Activated naive CD8-positive, alpha-beta T cell (primary cell): ENCODE results near the gene PPFIBP1.

Source experiments
- H3K27ac Mint-ChIP-seq: one replicate; pipeline ENCODE4 v1.8.0; 2021; ENCODE audit warnings: mixed read lengths
- H3K27me3 Mint-ChIP-seq: one replicate; pipeline ENCODE4 v1.8.0; 2021; ENCODE audit warnings: mixed read lengths
- H3K36me3 Mint-ChIP-seq: one replicate; pipeline ENCODE4 v1.8.0; 2021; ENCODE audit warnings: mixed read lengths
- H3K4me1 Mint-ChIP-seq: one replicate; pipeline ENCODE4 v1.8.0; 2021; ENCODE audit warnings: low read depth, mixed read lengths
- H3K4me3 Mint-ChIP-seq: one replicate; pipeline ENCODE4 v1.8.0; 2021; ENCODE audit warnings: mild to moderate bottlenecking, mixed read lengths
- H3K9me3 Mint-ChIP-seq: one replicate; pipeline ENCODE4 v1.8.0; 2021; ENCODE audit warnings: low read depth, mixed read lengths

The PPFIBP1 gene

GRCh38 chr12:27504507-27504906 is 19.5 kb upstream of the PPFIBP1 start:
- H3K36me3 Mint-ChIP-seq: peaks cover 5% of the 10 kb centered on the region
- H3K9me3 Mint-ChIP-seq: peaks cover 3% of the 10 kb centered on the region
- peaks cover 14% of the 10 kb centered on the region for H3K4me1 Mint-ChIP-seq
- H3K27me3 Mint-ChIP-seq: peaks cover 1% of the 10 kb centered on the region
- H3K4me3 Mint-ChIP-seq: no peak overlapping the region
- no peak overlapping the region for H3K27ac Mint-ChIP-seq

DNA sequence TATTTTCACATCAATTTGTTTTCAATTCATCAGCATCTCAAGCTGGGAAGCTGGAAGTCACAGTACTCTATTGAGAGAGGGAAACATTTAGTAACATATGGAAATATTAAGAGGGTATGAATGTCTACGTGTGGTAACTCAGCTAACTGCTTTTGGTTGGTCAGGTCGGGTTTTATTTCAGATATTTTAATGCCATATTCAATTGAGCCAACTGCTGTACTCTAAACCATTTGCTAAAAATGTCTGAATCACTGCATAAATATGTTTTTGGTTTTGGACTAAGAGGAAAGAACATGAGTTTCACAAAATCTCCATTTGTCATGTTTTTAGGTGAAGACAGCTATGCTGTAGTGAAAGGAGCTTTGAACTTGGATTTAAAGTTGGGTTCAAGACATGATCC is 18.9 kb upstream of the PPFIBP1 start:
- H3K9me3 Mint-ChIP-seq: peaks cover 3% of the 10 kb centered on the region
- H3K36me3 Mint-ChIP-seq: peaks cover 5% of the 10 kb centered on the region
- no peak overlapping the region for H3K27ac Mint-ChIP-seq
- H3K4me1 Mint-ChIP-seq: peaks cover 14% of the 10 kb centered on the region
- H3K27me3 Mint-ChIP-seq: peaks cover 1% of the 10 kb centered on the region
- no peak overlapping the region for H3K4me3 Mint-ChIP-seq

GRCh38 chr12:27505761-27506160 is 18.2 kb upstream of the PPFIBP1 start:
- Mint-ChIP-seq H3K4me3 (no peak overlapping the region), H3K27me3 (peaks cover 1% of the 10 kb centered on the region), H3K9me3 (peaks cover 3% of the 10 kb centered on the region), H3K4me1 (peaks cover 14% of the 10 kb centered on the region), H3K36me3 (peaks cover 5% of the 10 kb centered on the region), H3K27ac (no peak overlapping the region)

GRCh38 chr12:27506645-27507189 is 17.3 kb upstream of the PPFIBP1 start:
- Mint-ChIP-seq H3K4me1 (peaks cover 10% of the 10 kb centered on the region), H3K27me3 (peaks cover 1% of the 10 kb centered on the region), H3K4me3 (no peak overlapping the region), H3K36me3 (peaks cover 5% of the 10 kb centered on the region), H3K27ac (no peak overlapping the region), H3K9me3 (peaks cover 3% of the 10 kb centered on the region)

GRCh38 chr12:27508736-27509431 is 15.1 kb upstream of the PPFIBP1 start:
- peaks cover 1% of the 10 kb centered on the region for H3K27me3 Mint-ChIP-seq
- H3K4me3 Mint-ChIP-seq: no peak overlapping the region
- no peaks in the 10 kb centered on the region for H3K4me1 Mint-ChIP-seq

GRCh38 chr12:27511031-27511722 is 12.8 kb upstream of the PPFIBP1 start:
- Mint-ChIP-seq H3K27me3 (peaks cover 1% of the 10 kb centered on the region), H3K4me1 (no peaks in the 10 kb centered on the region), H3K27ac (no peak overlapping the region), H3K36me3 (peaks cover 2% of the 10 kb centered on the region), H3K4me3 (no peak overlapping the region), H3K9me3 (no peaks in the 10 kb centered on the region)

More at GRCh38 chr12:27508736-27509431, 15.1 kb upstream of the PPFIBP1 start:
- Mint-ChIP-seq H3K36me3 (peaks cover 2% of the 10 kb centered on the region), H3K9me3 (no peaks in the 10 kb centered on the region), H3K27ac (no peak overlapping the region)

GRCh38 chr12:27511723-27512045 is 12.3 kb upstream of the PPFIBP1 start:
- Mint-ChIP-seq H3K4me1 (no peaks in the 10 kb centered on the region), H3K36me3 (peaks cover under 1% of the 10 kb centered on the region), H3K9me3 (no peaks in the 10 kb centered on the region), H3K27ac (no peak overlapping the region), H3K4me3 (no peak overlapping the region), H3K27me3 (peaks cover 3% of the 10 kb centered on the region)

DNA sequence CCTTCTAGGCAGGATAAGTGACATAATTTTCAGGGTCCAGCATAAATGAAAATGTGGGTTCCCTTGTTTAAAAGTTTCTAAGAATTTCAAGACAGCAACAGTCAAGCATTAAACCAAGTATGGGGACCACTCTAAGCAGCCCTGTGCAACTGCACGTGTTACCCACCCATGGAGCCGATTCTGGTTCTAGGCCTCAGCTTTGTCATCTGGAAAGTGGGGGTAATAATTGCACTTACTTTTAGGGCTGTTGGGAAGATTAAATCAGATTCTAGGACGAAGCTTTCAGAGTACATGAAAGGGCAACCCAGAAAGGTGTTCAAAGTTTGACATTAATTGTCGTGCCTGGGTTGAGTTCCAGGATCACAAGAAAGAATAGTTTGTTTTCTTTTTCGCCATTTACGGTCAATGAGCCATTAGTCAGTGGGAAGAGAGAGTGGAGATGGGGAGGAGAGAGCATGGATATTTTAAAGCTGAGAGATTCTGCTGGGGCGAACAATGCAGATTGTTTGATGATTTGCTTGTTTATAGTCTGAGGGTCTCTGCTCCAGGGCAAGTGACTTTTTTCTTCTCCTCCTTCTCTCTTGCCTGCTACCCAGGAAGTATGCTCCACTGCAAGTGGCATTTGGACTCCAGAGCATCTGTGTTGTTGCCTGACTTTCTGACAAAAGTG is 10.7 kb upstream of the PPFIBP1 start:
- Mint-ChIP-seq H3K27me3 (peaks cover 5% of the 10 kb centered on the region), H3K27ac (no peak overlapping the region), H3K4me1 (no peaks in the 10 kb centered on the region), H3K4me3 (no peak overlapping the region), H3K9me3 (no peaks in the 10 kb centered on the region), H3K36me3 (no peaks in the 10 kb centered on the region)

DNA sequence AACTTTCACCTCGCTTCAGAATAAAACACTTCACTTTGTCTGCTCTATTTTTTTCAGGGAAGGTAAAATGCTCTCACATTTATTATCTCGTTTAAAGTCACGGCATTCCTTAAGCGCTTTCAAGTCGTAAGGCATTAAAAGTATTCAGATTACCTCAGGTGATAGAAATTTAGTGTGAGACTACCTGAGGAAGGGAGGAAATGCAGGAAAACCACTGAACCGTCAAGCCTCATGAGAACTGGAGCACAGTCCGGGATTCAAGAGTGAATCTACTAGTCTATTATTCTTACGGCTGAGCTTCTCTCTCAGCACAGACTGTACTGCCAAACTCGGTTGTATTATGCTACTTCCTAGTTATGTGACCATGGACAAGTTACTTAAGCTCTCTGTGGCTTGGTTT is 8.3 kb upstream of the PPFIBP1 start:
- Mint-ChIP-seq H3K4me3 (no peak overlapping the region), H3K9me3 (no peaks in the 10 kb centered on the region), H3K27me3 (peaks cover 9% of the 10 kb centered on the region), H3K27ac (no peak overlapping the region), H3K36me3 (no peaks in the 10 kb centered on the region), H3K4me1 (no peaks in the 10 kb centered on the region)

DNA sequence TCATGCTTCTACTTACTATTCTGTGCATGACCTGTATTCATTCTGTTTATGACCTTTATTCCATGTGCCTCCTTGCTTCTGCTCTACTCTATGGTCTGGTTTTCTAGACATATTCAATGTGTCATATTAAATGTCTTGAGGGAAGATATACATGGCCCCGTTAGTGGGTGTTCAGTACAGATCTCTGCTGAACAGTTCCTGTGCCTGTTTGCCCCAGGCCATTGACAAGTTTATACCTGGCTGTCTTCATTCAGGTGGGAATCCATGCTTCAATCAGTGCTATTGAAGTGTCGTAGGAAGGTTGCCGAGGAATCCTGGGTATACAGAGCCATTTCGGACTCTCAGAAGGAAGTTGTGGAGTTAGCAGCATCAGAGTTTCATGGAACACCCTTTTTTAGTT is 7.4 kb upstream of the PPFIBP1 start:
- no peak overlapping the region for H3K27ac Mint-ChIP-seq

GRCh38 chr12:27517546-27517945 is 6.5 kb upstream of the PPFIBP1 start:
- Mint-ChIP-seq H3K27me3 (peaks cover 9% of the 10 kb centered on the region), H3K27ac (no peak overlapping the region), H3K9me3 (no peaks in the 10 kb centered on the region), H3K36me3 (no peaks in the 10 kb centered on the region), H3K4me3 (no peak overlapping the region), H3K4me1 (peaks cover 2% of the 10 kb centered on the region)

More for the DNA sequence above, 7.4 kb upstream of the PPFIBP1 start:
- no peaks in the 10 kb centered on the region for H3K9me3 Mint-ChIP-seq
- H3K36me3 Mint-ChIP-seq: no peaks in the 10 kb centered on the region
- H3K4me1 Mint-ChIP-seq: no peaks in the 10 kb centered on the region
- peaks cover 9% of the 10 kb centered on the region for H3K27me3 Mint-ChIP-seq
- no peak overlapping the region for H3K4me3 Mint-ChIP-seq

GRCh38 chr12:27517961-27518665 is 5.9 kb upstream of the PPFIBP1 start:
- Mint-ChIP-seq H3K4me1 (peaks cover 4% of the 10 kb centered on the region), H3K4me3 (no peak overlapping the region), H3K27ac (no peak overlapping the region), H3K9me3 (no peaks in the 10 kb centered on the region), H3K36me3 (no peaks in the 10 kb centered on the region), H3K27me3 (peaks cover 9% of the 10 kb centered on the region)

GRCh38 chr12:27521066-27521465 is 2.9 kb upstream of the PPFIBP1 start:
- Mint-ChIP-seq H3K4me3 (no peak overlapping the region), H3K27ac (no peak overlapping the region), H3K36me3 (no peaks in the 10 kb centered on the region), H3K4me1 (peaks cover 27% of the 10 kb centered on the region), H3K9me3 (no peaks in the 10 kb centered on the region), H3K27me3 (peaks cover 9% of the 10 kb centered on the region)

GRCh38 chr12:27521981-27522380 is 2.0 kb upstream of the PPFIBP1 start:
- Mint-ChIP-seq H3K27me3 (peaks cover 7% of the 10 kb centered on the region), H3K36me3 (no peaks in the 10 kb centered on the region), H3K4me1 (peaks cover 27% of the 10 kb centered on the region), H3K4me3 (peak overlapping the region; percentile 25), H3K9me3 (no peaks in the 10 kb centered on the region), H3K27ac (no peak overlapping the region)

GRCh38 chr12:27523305-27523641 is 733 bp upstream of the PPFIBP1 start:
- peak overlapping the region; percentile 97 for H3K27ac Mint-ChIP-seq

More at GRCh38 chr12:27523305-27523641, 733 bp upstream of the PPFIBP1 start:
- Mint-ChIP-seq H3K9me3 (no peaks in the 10 kb centered on the region), H3K27me3 (peaks cover 3% of the 10 kb centered on the region), H3K4me1 (peaks cover 27% of the 10 kb centered on the region), H3K4me3 (peak overlapping the region; percentile 96), H3K36me3 (no peaks in the 10 kb centered on the region)
